ENCODE measurements around the gene PSMC3IP.

GRCh38 chr17:42564815-42565522 is 12.6 kb downstream of the PSMC3IP start:
- TF ChIP-seq CTCF (IDR thresholded peaks at IDR 0.05; ENCODE audit: low read depth, low read length, poor library complexity, severe bottlenecking): no peak
- TF ChIP-seq EZH2phosphoT487 (IDR thresholded peaks at IDR 0.05; ENCODE audit: borderline replicate concordance, low read length): no peak

Data from DOHH2 (cell line).